ENCODE measurements around the gene FAAH2.

- TF ChIP-seq CTCF (IDR thresholded peaks at IDR 0.05) (no peak), POLR2A (IDR thresholded peaks at IDR 0.05) (no peak), POLR2AphosphoS5 (IDR thresholded peaks at IDR 0.05) (no peak), EP300 (IDR thresholded peaks at IDR 0.05) (no peak)
Observed at GRCh38 chrX:57251965-57252364, 34.5 kb upstream of the FAAH2 start.
